Left renal pelvis (tissue), 4 donors: Measurements from ENCODE around the gene NPFFR2. TPM values are rescaled to one million over a fixed set of nuclear protein-coding genes. Genes with fewer than 3 reads are reported as not detected.
"Not testable (repeated sequence)": the region's sequence is repeated elsewhere in the genome, so short reads cannot be mapped to it uniquely, and the experiment has no call there.

Experiments
- DNase-seq, 4 donors: peaks; one replicate each; pipeline ENCODE4 v3.0.0-alpha.2; 2013; ENCODE audit warnings: low read depth in 4 of 4, low spot score in 3 of 4
- polyA plus RNA-seq, 4 donors: library from polyadenylated mRNA; unstranded; fragments of 120-200 nt; gene quantifications; one replicate each; pipeline ENCODE4 v1.2.1, GENCODE V29; 2013; ENCODE audit not compliant: insufficient read length in 4 of 4

NPFFR2 gene
- polyA plus RNA-seq, 4 donors = 0.84 to 3.1 (median 1.7) TPM

GRCh38 chr4:72110886-72111285 is 79.1 kb downstream of the NPFFR2 start:
- DNase-seq = no peak

GRCh38 chr4:72111863-72112262 is 80.1 kb downstream of the NPFFR2 start:
- DNase-seq = no peak

DNA sequence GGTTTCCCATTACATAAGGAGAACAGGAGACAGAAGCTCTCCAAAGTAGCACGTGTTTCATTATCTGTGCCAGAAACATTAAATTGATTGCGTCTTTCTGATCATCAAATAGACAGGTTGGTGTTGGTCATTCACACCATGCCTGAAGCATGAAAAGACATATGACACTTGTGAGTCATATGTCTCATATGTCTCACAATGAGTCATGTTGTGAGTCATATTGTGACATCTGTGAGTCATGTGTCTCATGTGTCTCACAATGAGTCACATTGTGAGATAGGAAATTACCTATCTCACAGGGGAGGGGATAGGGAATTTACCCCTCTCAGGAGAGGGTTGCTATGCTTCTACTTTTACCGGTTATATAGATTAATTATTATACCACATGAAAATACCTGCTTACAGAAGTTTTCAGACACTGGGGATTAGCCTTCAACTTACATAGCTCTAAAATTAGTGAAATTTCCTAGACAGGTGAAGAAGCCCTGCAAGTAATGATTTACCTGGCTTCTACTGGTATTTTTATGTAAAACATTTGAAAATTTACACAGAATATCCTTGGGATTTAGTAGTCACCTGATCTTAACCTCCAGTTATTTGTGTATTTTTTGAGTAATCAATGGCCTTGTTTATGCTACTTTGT is 80.8 kb downstream of the NPFFR2 start:
- no peak for DNase-seq

- DNase-seq = no peak
Measured at GRCh38 chr4:72118017-72118416, 86.2 kb downstream of the NPFFR2 start.

GRCh38 chr4:72119946-72120345 is 88.1 kb downstream of the NPFFR2 start:
- DNase-seq = no peak

DNA sequence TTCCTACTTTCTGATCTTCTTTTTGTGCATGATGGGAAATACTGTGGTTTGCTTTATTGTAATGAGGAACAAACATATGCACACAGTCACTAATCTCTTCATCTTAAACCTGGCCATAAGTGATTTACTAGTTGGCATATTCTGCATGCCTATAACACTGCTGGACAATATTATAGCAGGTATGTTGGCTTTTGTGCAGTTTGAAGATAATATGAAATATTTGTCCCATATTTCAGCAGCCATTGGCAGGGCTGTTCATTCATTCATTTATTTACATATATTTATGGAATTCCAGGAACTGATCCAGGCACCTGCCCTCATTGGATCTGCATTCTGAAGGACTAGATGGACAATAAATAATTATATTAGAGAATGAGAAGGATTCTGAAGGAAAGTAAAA is 96.9 kb downstream of the NPFFR2 start:
- no peak for DNase-seq

DNA sequence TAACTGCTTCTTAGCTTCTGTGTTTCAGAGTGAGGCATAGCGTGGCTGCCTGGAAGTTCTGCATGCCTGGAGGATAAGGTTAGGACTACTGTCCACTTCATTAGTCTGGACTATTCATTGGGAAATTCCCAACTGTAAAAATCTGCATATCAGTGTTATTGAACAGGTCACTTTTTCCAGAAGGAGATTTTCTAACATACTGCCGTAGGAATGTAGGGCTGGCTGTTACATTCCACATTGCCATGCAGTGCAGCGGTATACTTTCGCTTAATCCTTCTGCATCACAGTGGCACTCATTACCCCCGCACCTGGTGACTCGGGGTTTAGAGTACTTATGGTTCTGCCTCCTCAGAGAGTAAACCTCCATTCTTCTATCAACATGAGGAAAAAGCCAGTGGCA is 104.6 kb downstream of the NPFFR2 start:
- no peak for DNase-seq

- not testable (repeated sequence) for DNase-seq
Measured at GRCh38 chr4:72139997-72140396, 108.2 kb downstream of the NPFFR2 start.

DNA sequence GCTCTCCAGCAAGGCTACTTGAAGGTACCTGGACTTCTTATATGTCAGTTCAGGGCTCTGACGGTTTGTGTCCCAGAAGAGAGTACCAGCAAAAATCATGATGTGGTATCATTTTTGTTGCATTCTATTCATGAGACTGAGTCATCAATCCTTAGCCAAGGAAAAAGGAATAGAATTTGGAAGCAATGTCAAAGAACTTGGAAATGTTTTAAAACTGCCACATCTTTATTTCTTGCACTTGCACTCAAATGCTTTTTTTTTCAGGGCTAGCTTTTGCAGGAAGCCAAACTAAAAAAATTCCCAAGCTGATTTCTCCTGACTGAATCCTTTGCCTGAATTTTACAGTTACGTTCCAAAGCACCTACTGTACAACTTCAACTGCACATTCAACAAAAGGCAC is 112.4 kb downstream of the NPFFR2 start:
- no peak for DNase-seq

DNA sequence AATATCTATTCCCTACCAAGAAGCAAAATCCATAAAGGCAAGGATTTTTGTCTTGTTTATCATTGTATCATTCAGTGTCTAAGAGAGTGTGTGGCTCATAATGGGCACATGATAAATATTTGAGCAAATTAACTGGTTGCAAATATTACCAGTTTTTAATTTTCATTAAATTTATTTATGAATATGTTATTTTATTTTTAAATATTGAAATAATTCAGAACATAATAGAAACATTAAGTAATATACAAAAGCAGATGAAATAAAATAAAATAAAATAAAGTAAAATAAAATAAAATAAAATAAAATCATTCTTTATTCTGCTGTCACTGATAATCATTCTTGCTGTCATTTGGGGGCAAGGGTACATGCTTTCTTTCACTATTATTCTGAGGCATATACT is 120.9 kb downstream of the NPFFR2 start:
- no peak for DNase-seq

- DNase-seq = not testable (repeated sequence)
Measured at GRCh38 chr4:72153634-72154033, 121.8 kb downstream of the NPFFR2 start.

DNA sequence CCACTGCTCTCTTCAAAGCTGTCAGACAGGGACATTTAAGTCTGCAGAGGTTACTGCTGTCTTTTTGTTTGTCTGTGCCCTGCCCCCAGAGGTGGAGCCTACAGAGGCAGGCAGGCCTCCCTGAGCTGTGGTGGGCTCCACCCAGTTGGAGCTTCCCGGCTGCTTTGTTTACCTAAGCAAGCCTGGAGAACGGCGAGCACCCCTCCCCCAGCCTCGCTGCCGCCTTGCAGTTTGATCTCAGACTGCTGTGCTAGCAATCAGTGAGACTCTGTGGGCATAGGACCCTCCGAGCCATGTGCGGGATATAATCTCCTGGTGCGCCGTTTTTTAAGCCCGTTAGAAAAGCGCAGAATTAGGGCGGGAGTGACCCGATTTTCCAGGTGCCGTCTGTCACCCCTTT is 137.5 kb downstream of the NPFFR2 start:
- DNase-seq = not testable (repeated sequence)

- DNase-seq = no peak
Measured at GRCh38 chr4:72169861-72170260, 138.1 kb downstream of the NPFFR2 start.

- DNase-seq = no peak
Measured at GRCh38 chr4:72171761-72172160, 140.0 kb downstream of the NPFFR2 start.

- no peak for DNase-seq
Measured at GRCh38 chr4:72179342-72179741, 147.5 kb downstream of the NPFFR2 start.

- no peak for DNase-seq
Measured at GRCh38 chr4:72186714-72187113, 154.9 kb downstream of the NPFFR2 start.

DNA sequence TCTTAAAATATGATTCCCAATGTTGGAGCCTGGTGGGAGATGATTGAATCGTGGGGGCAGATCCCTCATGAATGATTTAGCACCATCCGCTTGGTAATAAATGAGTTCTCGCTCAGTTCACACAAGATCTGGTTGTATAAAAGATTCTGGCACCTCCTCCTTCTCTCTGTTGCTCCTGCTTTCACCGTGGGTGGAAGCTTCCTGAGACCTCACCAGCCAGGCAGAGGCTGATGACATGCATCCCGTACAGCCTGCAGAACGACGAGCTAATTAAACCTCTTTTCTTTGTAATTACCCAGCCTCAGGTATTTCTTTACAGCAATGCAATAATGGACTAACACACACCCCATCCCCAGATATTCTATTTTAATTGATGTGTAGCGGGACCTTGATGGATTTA is 162.2 kb downstream of the NPFFR2 start:
- DNase-seq = no peak

DNA sequence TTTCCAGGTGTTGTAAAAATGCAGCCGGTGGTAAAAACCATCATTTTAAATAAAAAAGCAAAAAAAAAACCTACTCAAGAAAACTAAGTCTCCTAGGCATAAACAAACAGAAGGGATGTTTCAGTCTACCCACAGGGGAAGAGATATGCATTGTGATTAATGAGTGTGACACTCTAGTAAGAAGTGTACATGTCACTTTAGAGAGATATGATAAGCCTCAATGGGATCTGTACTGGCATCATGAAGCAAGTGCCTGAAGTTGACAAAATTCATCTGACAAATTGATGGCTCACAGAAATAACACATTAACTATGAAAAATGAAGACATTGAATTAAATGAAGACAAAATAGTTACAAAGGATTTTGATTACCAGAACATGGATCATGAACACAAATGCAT is 162.7 kb downstream of the NPFFR2 start:
- DNase-seq = no peak

Other genes with a start within 250 kb of the NPFFR2 start
- 10 to 100 TPM in 1 of 4 donors, under 1 TPM in 3; 0.27 to 13.5 (median 0.34) TPM for gene GC, start 247.9 kb upstream of the NPFFR2 start, polyA plus RNA-seq